Bronchial epithelial cell (primary cell): ENCODE measurements around the gene ASPDH. TPM values are rescaled to one million over a fixed set of nuclear protein-coding genes. Genes with fewer than 3 reads are reported as not detected.
A peak's percentile ranks its signal among the peaks of the same experiment; 100 is the strongest.

Source experiments
- DNase-seq: peaks from one replicate; pipeline ENCODE4 v3.0.0-alpha.2; 2010; ENCODE audit warnings: low read depth
- FAIRE-seq: peaks from 2 replicates; lab custom pipeline; 2011; peaks lifted over from hg19 to GRCh38; lab: Jason Lieb, UNC
- H3K27me3 ChIP-seq: 2 replicates; pipeline ENCODE4 v1.5.1; 2011; ENCODE audit warnings: low read length; ENCODE audit not compliant: control insufficient read depth, insufficient read depth
- H3K36me3 ChIP-seq: 2 replicates; pipeline ENCODE4 v1.5.1; 2011; ENCODE audit warnings: low read length; ENCODE audit not compliant: control insufficient read depth, insufficient read depth
- H3K4me3 ChIP-seq: 2 replicates; pipeline ENCODE4 v1.5.1; 2011; ENCODE audit warnings: mild to moderate bottlenecking, low read depth, low read length, control low read depth
- total RNA-seq: library from RNA; depleted of rRNA; stranded (reverse); fragments of >200 nt; gene quantifications from 2 replicates; pipeline ENCODE4 v1.2.1, GENCODE V29; 2014
- TF ChIP-seq, protein P1 (sequence below): IDR thresholded peaks from 2 replicates; pipeline ENCODE4 v1.5.1; 2011; ENCODE audit warnings: mild to moderate bottlenecking, moderate library complexity, low read length, control low read depth, inconsistent platforms; ENCODE audit not compliant: insufficient read depth, severe bottlenecking

The ASPDH gene
- total RNA-seq, 1 donor from 2014 or later = not detected

DNA sequence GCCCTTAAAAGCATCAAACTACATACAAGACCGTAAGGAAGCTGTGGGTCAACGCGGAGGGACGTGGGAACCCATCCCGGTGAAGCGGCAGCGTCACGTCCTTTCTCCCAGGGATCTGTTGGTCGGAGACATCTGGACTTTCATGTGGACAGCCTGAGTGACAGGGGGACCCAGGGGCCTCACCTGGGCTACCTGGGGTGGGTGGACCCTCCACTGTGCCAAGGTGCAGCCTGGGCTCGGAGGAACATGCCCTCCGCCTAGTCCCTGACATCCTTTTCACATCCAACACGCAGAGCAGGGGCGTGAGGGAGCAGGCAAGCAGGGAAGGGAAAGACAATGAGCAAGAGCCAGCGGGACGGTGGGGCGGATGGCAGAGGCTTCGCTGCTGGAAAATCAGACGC lies 23.3 kb downstream of the ASPDH start:
- no peak for DNase-seq
- TF ChIP-seq, protein P1, sequence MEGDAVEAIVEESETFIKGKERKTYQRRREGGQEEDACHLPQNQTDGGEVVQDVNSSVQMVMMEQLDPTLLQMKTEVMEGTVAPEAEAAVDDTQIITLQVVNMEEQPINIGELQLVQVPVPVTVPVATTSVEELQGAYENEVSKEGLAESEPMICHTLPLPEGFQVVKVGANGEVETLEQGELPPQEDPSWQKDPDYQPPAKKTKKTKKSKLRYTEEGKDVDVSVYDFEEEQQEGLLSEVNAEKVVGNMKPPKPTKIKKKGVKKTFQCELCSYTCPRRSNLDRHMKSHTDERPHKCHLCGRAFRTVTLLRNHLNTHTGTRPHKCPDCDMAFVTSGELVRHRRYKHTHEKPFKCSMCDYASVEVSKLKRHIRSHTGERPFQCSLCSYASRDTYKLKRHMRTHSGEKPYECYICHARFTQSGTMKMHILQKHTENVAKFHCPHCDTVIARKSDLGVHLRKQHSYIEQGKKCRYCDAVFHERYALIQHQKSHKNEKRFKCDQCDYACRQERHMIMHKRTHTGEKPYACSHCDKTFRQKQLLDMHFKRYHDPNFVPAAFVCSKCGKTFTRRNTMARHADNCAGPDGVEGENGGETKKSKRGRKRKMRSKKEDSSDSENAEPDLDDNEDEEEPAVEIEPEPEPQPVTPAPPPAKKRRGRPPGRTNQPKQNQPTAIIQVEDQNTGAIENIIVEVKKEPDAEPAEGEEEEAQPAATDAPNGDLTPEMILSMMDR = no peak
- Histone ChIP-seq H3K27me3 (no peaks in the 10 kb centered on the region), H3K36me3 (no peaks in the 10 kb centered on the region), H3K4me3 (no peak overlapping the region)
- FAIRE-seq = no peak

DNA sequence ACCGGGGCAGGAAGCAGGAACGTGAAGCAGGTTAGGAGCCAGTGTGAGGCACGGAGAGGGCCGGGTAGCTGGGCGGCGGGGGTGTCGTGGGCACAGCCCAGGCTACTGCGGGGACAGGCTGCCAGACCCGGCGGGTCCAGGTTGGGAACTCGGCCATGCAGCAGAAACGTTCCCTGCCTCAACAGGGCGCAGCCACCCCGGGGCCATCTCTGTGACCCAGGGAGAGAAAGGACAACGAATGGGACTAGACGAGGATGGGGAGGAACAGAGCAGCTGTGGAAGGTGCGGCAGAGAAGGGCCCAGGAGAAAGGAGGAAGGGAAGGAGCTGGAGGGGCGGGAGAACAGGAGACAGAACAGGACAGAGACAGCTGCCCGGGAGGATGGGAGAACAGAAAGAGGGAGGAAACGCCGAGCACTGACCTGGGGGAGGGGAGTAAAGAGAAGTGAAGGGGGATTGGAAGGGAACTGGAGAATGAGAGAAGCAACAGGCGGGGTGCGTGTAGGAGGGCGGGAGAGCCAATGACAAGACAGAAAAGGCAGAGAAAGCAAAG lies 24.2 kb downstream of the ASPDH start:
- FAIRE-seq = no peak
- DNase-seq = no peak
- TF ChIP-seq, protein P1 = no peak
- Histone ChIP-seq H3K36me3 (no peaks in the 10 kb centered on the region), H3K27me3 (no peaks in the 10 kb centered on the region), H3K4me3 (no peak overlapping the region)

DNA sequence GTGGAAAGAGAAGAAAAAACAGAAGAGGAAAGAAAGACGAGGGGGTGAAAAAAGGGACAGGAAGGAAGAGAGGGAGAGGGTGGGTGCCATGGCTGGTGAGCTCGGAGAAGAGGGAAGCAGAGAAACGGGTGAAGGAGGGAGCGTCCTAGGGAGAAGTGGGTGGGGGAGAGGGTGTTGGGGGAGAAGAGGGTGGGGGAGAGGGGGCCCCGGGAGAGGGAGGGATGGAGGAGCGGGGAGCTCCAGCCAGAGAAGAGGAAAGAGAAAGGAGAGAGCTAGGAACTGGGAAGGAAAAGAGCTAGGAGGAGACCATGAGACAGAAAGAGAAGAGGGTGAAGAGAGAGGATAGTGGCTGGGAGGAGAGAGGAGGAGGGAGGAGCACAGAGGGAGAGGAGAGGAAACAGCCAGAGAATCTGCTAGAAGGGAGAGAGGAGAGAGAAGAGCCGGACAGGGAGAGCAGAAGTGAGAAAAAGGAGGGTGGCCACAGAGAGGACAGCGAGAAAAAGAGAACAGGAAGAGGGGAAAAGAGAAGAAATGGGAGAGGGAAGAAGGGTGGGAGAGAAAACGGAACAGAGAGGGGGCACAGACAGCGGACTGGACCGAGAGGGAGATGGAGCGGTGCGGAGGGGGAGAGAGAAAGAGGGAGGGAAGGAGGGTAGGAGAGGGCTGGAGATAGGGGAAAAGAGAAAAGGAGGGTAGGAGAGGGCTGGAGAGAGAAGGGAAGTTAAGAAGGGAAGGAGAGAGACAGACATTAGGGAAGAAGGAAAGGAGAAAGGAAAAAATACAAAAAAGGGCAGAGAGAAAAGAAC lies 25.1 kb downstream of the ASPDH start:
- DNase-seq (no peak), FAIRE-seq (no peak)
- H3K4me3 ChIP-seq = no peak overlapping the region
- TF ChIP-seq, protein P1 = no peak
- no peaks in the 10 kb centered on the region for H3K36me3 ChIP-seq
- H3K27me3 ChIP-seq = no peaks in the 10 kb centered on the region

DNA sequence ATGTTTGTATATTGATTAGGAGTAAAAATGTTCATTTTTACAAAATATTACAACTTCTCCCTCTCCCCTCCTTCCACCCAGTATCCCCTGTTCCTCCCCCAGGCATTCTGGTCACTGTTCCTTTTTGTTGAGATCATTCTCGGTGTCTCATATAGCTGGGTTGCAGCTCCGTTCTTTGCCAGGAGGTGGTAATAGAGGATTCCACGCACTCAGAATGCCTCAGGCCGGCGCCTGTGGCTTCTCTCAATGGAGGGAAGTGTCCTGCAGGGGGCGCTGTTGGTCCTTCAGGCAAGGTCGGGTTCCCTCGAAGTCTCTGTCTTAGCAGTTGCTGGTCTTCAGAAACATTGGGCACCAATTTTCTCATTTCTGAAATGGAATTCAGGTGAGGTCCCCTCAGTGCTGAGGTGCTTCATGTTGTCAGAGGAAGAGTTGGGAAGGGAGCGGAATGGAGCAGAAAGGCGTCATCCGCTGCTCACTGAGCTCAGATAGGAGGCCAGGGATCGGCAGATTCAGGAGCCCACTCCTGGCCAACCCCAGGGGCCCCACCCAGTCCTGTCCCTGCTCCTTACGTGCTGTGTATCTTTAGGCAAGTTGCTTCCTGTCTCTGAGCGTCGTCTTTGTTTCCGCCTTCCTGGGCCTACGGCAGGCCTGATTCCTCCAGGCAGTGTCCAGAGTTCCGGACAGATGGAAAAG lies 26.7 kb downstream of the ASPDH start:
- Histone ChIP-seq H3K27me3 (no peaks in the 10 kb centered on the region), H3K36me3 (no peaks in the 10 kb centered on the region), H3K4me3 (no peak overlapping the region)
- peak; percentile 5 for DNase-seq
- TF ChIP-seq, protein P1 = peak; percentile 48
- no peak for FAIRE-seq

DNA sequence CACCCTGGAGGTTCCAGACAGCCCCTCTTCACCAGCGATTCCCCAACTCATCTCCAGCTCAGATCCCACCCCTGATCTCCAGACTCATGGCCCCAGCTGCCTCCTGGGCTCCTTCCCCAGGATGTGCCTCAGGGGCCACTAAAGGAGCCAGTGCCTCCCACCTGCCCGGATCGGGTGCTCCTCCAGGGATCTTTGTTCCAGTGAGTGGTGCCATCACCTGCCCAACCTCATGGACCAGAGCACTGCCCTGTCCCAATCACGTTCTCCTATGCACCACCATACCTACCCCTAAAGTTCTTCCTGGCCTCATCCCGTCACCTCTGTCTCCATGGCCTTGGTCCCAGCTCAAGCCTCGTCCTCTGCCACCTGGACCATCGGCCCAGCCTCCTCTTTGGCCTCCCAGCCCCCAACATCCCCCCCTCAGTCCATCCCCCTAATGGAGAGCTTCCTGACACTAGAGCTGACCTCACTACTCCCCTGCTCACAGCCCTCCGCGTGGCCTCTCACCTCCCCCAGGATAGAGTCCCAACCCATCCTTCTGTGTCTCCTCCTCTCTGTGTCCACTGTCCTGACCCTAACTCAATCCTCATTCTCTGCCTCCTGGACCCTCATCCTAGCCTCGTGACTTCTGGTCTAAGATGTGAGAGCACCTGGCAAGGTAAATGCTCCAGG lies 28.3 kb downstream of the ASPDH start:
- Histone ChIP-seq H3K27me3 (no peaks in the 10 kb centered on the region), H3K36me3 (peaks cover 4% of the 10 kb centered on the region), H3K4me3 (no peak overlapping the region)
- no peak for DNase-seq
- TF ChIP-seq, protein P1 = no peak
- peak; percentile 47 for FAIRE-seq
